ENCODE measurements around the gene DNAH7. TPM values are rescaled to one million over a fixed set of nuclear protein-coding genes. Genes with fewer than 3 reads are reported as not detected.

DNAH7 gene
- total and polyA plus RNA-seq, 9 of the 15 experiments (the other 6 are each of a cell fraction or from before 2014, with no cell fraction given): 0.03 to 0.42 (median 0.18) TPM

- TF ChIP-seq NR0B1 (IDR thresholded peaks at IDR 0.05; ENCODE audit: partially characterized antibody): no peak
- TF ChIP-seq GTF3C2 (IDR thresholded peaks at IDR 0.05; ENCODE audit: borderline replicate concordance, extremely low read depth, insufficient read length): no peak
- no peak for TF ChIP-seq ZNF76 (CRISPR knock-in tag; IDR thresholded peaks at IDR 0.05; ENCODE audit: borderline replicate concordance)
- TF ChIP-seq MGA (IDR thresholded peaks at IDR 0.05): peak; percentile 90
- TF ChIP-seq FOXJ3 (CRISPR knock-in tag; IDR thresholded peaks at IDR 0.05): no peak
- peak; percentile 35 for TF ChIP-seq BRD9 (IDR thresholded peaks at IDR 0.05; ENCODE audit: low read depth, partially characterized antibody)
- peak; percentile 84 for TF ChIP-seq SMARCA4 (IDR thresholded peaks at IDR 0.05)
- TF ChIP-seq ILK (tag; IDR thresholded peaks at IDR 0.05; ENCODE audit: borderline replicate concordance, low read depth): no peak
Measured at GRCh38 chr2:196101325-196101991, 32.8 kb upstream of the DNAH7 start (continued).

All from K562 (cell line).